ENCODE results near the gene SLC9A3.
"Not testable (repeated sequence)": the region's sequence is repeated elsewhere in the genome, so short reads cannot be mapped to it uniquely, and the experiment has no call there.

SLC9A3 gene

DNA sequence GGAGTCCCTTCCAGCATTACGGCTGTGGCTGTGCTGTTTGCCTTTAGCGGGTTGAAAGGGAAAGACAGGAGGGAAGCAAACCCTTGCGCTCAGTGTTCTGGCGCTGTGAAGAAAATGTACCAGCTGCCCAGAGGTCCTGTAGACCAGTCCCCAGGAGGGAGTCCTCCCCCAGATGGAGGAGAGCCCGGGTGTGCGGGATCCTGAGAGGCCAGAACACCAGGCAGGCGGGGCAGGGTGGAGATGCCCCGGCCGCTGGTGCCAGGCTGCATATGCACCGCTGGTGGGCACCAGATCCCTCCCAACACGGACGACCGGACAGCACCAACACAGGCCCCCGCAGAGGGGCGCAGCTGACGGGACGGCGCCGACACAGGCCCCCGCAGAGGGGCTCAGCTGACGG lies 37.2 kb upstream of the SLC9A3 start:
- Mint-ChIP-seq H3K27me3 (ENCODE audit: low read depth) (peaks cover 7% of the 10 kb centered on the region), H3K4me1 (ENCODE audit: low read depth) (no peaks in the 10 kb centered on the region), H3K4me3 (no peak overlapping the region), H3K9me3 (no peaks in the 10 kb centered on the region), H3K36me3 (ENCODE audit: low read depth) (no peaks in the 10 kb centered on the region), H3K27ac (no peak overlapping the region)

DNA sequence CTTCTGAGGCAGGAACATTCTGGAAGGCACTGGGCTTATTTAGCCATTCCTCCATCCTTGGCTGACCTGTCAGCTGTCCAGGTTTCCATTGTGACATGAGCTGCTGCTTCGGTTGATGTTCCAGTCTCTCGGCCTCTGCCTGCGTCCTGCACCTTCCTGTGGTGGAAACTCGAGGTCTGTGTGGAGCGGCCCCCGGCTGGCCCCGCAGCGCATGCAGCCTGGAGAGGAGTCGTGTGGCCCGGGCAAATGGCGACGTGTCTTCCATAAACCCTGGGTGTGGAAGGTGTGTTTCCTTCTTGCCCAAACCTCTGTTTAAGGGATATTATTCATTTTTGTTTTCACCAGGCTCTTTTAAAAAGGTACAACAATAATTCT lies 36.5 kb upstream of the SLC9A3 start:
- no peaks in the 10 kb centered on the region for H3K9me3 Mint-ChIP-seq
- peaks cover under 1% of the 10 kb centered on the region for H3K27me3 Mint-ChIP-seq (ENCODE audit: low read depth)
- H3K27ac Mint-ChIP-seq = no peak overlapping the region
- H3K4me1 Mint-ChIP-seq (ENCODE audit: low read depth) = no peaks in the 10 kb centered on the region
- H3K36me3 Mint-ChIP-seq (ENCODE audit: low read depth) = no peaks in the 10 kb centered on the region
- H3K4me3 Mint-ChIP-seq = no peak overlapping the region

DNA sequence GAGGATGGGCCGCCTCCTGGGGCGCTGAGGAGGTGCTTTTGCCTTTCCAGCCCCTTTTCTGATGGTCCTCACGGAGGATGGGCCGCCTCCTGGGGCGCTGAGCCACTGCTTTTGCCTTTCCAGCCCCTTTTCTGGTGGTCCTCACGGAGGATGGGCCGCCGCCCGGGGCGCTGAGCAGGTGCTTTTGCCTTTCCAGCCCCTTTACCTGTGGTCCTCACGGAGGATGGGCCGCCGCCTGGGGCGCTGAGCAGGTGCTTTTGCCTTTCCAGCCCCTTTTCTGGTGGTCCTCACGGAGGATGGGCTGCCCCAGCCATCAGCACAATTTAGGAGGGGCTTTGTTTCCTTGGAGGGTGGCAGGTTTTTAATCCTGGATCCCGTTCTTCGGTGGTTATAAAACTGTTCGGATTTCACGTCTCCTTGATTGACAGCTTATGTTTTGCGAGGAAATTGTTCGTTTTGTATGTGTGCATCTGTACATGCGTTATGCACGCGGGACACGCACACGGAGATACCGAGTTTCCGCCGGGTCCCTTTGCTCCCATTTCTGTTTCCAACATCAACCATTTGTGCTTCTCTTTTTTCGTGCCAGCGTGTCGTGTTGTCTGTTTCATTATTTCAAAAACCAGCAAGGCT lies 34.7 kb upstream of the SLC9A3 start:
- no peaks in the 10 kb centered on the region for H3K36me3 Mint-ChIP-seq (ENCODE audit: low read depth)
- no peak overlapping the region for H3K27ac Mint-ChIP-seq
- H3K4me3 Mint-ChIP-seq = no peak overlapping the region
- no peaks in the 10 kb centered on the region for H3K4me1 Mint-ChIP-seq (ENCODE audit: low read depth)
- H3K9me3 Mint-ChIP-seq = no peaks in the 10 kb centered on the region
- H3K27me3 Mint-ChIP-seq (ENCODE audit: low read depth) = no peaks in the 10 kb centered on the region

DNA sequence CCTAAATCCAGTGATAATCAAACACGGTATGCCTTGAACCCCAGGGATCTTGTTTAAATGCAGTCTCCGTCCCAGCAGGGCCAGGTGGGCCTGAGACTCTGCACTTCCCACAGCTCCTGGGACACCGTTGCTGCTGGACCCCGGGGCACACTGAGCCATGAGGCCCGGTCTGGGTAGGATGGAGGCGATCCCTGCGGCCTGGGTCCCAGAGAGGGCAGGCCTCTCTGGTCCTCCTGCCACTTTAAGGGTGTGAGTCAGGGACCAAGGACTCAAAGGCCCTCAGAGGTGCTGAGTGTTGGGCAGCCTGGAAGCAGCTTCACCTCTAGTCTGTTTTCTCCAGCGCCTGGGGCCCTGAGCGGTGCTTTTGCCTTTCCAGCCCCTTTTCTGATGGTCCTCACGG lies 34.1 kb upstream of the SLC9A3 start:
- Mint-ChIP-seq H3K9me3 (no peaks in the 10 kb centered on the region), H3K4me3 (no peak overlapping the region), H3K27me3 (ENCODE audit: low read depth) (no peaks in the 10 kb centered on the region), H3K4me1 (ENCODE audit: low read depth) (no peaks in the 10 kb centered on the region), H3K27ac (no peak overlapping the region), H3K36me3 (ENCODE audit: low read depth) (no peaks in the 10 kb centered on the region)

DNA sequence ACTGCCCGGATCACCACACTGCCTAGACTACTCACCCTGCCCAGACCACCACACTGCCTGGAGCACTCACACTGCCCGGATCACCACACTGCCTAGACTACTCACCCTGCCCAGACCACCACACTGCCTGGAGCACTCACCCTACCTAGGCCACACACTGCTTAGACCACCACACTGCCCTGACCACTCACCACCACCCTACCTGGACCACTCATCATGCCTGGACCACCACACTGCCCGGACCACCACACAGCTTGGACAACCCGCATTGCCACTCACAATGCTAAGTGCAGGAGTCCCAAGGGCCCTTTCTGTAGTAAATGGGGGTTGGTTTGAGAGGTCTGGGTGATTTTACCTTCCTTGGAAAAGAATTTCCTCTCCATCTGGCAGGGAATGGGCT lies 33.7 kb upstream of the SLC9A3 start:
- not testable (repeated sequence) for H3K27me3 Mint-ChIP-seq (ENCODE audit: low read depth); H3K9me3 Mint-ChIP-seq; H3K27ac Mint-ChIP-seq; H3K4me1 Mint-ChIP-seq (ENCODE audit: low read depth); H3K4me3 Mint-ChIP-seq; H3K36me3 Mint-ChIP-seq (ENCODE audit: low read depth)

DNA sequence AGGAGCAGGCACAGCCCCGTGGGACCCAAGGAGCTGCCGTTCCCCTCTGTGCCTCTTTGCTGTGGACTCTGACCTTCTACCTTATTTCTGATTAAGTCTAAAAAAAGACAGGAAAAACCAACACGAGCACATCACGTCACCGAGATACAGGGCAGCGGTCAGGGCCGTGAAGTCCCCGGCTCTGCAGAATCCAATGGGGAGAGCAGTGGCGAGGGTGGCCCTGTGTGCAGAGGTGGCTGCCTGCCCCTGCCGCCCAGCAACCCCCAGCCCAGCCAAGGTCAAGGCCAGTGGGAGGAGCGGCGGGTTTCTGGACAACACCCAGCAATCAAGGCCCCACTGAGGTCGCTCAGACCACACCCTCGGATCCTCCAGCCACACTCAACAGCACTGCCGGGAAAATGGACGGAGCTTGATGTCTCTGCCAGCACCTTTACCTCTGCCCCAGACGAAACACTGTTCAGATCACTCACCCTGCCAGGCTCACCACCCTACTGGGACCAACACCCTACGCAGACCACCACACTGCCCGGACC lies 32.7 kb upstream of the SLC9A3 start:
- Mint-ChIP-seq H3K4me3 (no peak overlapping the region), H3K4me1 (ENCODE audit: low read depth) (no peaks in the 10 kb centered on the region), H3K9me3 (no peaks in the 10 kb centered on the region), H3K27me3 (ENCODE audit: low read depth) (no peaks in the 10 kb centered on the region), H3K36me3 (ENCODE audit: low read depth) (no peaks in the 10 kb centered on the region), H3K27ac (no peak overlapping the region)

DNA sequence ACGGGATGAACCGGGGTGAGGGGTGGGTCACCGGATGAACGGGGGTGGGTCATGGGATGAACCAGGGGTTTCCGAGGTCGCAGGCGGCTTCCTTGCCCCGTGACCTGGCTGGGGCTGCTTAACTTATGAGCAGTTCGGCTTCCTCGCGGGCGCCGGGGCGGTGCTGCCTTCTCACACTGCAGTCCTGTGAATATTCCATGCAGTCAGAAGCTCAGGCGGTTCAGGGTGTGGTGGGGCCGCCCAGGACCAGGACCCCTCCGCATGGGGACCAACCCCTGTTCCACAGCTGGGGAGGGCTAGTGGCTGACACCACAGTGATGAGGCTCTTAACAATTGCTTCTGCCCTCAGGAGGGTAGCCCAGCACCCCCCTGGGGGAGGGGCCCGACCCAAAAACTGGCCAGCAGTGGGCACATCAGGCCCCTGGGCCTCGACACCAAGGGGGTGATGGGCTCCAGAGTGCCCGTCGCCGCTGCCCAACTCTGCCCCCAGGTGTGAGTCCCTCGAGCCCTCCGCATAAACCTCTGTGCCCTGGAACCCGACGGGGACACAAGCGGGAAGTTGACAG lies 30.9 kb upstream of the SLC9A3 start:
- Mint-ChIP-seq H3K9me3 (no peaks in the 10 kb centered on the region), H3K36me3 (ENCODE audit: low read depth) (no peaks in the 10 kb centered on the region), H3K4me1 (ENCODE audit: low read depth) (no peaks in the 10 kb centered on the region), H3K4me3 (no peak overlapping the region), H3K27me3 (ENCODE audit: low read depth) (peaks cover 8% of the 10 kb centered on the region), H3K27ac (no peak overlapping the region)

DNA sequence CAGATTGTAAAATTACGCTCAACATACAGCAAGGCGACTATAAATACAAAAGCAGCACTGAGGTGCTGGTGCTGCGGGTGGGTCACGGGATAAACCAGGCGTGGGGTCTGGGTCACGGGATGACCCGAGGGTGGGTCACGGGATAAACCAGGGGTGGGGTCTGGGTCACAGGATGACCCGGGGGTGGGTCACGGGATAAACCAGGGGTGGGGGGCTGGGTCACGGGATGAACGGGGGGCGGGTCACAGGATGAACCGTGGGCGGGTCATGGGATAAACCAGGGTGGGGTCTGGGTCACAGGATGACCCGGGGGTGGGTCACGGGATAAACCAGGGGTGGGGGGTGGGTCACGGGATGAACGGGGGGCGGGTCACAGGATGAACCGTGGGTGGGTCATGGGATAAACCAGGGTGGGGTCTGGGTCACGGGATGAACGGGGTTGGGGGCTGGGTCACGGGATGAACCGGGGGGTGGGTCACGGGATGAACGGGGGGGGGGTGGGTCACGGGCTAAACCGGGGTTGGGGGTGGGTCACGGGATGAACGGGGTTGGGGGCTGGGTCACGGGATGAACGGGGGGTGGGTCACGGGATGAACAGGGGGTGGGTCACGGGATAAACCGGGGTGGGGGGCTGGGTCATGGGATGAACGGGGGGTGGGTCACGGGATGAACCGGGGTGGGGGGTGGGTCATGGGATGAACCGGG lies 30.2 kb upstream of the SLC9A3 start:
- Mint-ChIP-seq H3K36me3 (ENCODE audit: low read depth) (no peaks in the 10 kb centered on the region), H3K4me1 (ENCODE audit: low read depth) (no peaks in the 10 kb centered on the region), H3K27ac (no peak overlapping the region), H3K9me3 (no peaks in the 10 kb centered on the region), H3K27me3 (ENCODE audit: low read depth) (peaks cover 12% of the 10 kb centered on the region), H3K4me3 (no peak overlapping the region)

DNA sequence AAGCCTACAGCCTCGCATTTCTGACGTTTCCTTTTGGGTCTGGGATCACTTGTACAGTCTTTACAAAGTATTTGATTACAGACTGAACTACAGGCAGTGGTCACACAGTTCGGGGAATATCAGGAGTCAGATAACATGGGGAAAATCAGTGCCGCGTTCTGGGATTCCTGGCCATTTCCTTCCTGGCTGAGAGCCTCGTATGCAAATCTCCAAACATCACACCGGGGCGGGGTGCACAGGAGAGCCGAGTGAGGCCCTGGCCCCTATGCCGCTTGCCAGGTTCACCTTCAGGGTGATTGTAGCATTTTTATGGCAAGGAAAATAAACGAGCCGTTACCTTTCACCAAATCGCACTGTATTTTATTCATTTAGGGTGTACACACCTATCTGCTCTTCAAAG lies 29.6 kb upstream of the SLC9A3 start:
- no peak overlapping the region for H3K4me3 Mint-ChIP-seq

DNA sequence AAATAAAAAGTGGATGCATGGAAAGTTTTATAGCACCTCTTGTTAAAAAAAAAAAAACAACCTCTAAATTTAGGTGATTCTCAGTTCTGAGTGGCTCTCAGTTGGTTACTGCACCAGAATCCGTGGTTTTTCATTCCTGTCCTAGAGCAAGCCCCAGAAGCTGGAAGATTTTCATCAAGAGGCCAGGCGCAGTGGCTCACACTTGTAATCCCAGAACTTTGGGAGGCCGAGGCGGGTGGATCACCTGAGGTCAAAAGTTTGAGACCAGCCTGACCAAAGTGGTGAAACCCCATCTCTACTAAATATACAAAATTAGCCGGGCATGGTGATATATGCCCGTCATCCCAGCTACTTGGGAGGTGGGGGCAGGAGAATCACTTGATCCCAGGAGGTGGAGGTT lies 27.2 kb upstream of the SLC9A3 start:
- no peak overlapping the region for H3K27ac Mint-ChIP-seq
- no peaks in the 10 kb centered on the region for H3K36me3 Mint-ChIP-seq (ENCODE audit: low read depth)
- no peak overlapping the region for H3K4me3 Mint-ChIP-seq
- H3K27me3 Mint-ChIP-seq (ENCODE audit: low read depth) = peaks cover 22% of the 10 kb centered on the region
- no peaks in the 10 kb centered on the region for H3K4me1 Mint-ChIP-seq (ENCODE audit: low read depth)
- no peaks in the 10 kb centered on the region for H3K9me3 Mint-ChIP-seq

More for the DNA sequence above, 29.6 kb upstream of the SLC9A3 start:
- Mint-ChIP-seq H3K4me1 (ENCODE audit: low read depth) (no peaks in the 10 kb centered on the region), H3K9me3 (no peaks in the 10 kb centered on the region), H3K27me3 (ENCODE audit: low read depth) (peaks cover 16% of the 10 kb centered on the region), H3K27ac (no peak overlapping the region), H3K36me3 (ENCODE audit: low read depth) (no peaks in the 10 kb centered on the region)

DNA sequence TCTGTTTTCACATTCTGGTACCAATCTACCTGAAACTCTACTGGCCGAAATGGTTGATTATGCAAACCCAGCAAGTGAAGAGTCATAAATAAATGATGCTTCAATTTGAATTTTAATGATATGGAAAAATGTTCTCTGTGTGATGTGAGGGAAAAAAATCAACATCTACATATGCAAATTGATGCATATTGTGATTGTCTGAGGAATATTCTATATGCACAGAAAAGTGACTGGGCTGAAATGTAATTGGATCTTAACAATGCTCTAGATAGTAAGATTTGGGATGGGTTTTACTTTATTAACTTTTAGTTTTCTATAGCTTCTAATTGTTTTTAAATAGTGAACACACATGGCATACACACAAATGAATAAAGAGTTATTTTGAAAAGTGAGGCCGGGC lies 25.0 kb upstream of the SLC9A3 start:
- H3K27me3 Mint-ChIP-seq (ENCODE audit: low read depth) = peaks cover 22% of the 10 kb centered on the region

DNA sequence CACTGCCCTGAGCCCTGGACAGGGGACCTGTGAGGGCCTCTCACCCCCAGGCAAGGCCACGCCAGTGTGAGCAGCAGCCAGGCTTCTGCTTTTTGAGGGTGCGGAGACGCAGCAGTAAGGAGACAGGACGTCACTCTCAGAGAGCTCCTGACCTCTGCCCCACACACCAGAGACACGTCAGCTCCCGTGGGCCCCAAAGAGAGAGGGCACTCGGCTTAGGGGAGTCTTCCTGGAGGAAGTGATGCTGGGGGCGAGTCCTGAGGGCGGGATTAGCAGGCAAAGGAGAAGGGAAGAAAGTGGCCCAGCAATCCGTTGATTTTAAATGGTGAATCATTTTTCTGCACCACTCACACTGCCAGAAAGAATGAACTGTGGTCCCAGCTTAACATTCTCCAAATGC lies 24.0 kb upstream of the SLC9A3 start:
- H3K4me1 Mint-ChIP-seq (ENCODE audit: low read depth) = peaks cover 7% of the 10 kb centered on the region
- H3K4me3 Mint-ChIP-seq = no peak overlapping the region
- H3K36me3 Mint-ChIP-seq (ENCODE audit: low read depth) = no peaks in the 10 kb centered on the region
- no peak overlapping the region for H3K27ac Mint-ChIP-seq
- H3K9me3 Mint-ChIP-seq = no peaks in the 10 kb centered on the region
- H3K27me3 Mint-ChIP-seq (ENCODE audit: low read depth) = peaks cover 22% of the 10 kb centered on the region

More for the DNA sequence above, 25.0 kb upstream of the SLC9A3 start:
- Mint-ChIP-seq H3K9me3 (no peaks in the 10 kb centered on the region), H3K36me3 (ENCODE audit: low read depth) (no peaks in the 10 kb centered on the region), H3K4me1 (ENCODE audit: low read depth) (no peaks in the 10 kb centered on the region), H3K4me3 (no peak overlapping the region), H3K27ac (no peak overlapping the region)

DNA sequence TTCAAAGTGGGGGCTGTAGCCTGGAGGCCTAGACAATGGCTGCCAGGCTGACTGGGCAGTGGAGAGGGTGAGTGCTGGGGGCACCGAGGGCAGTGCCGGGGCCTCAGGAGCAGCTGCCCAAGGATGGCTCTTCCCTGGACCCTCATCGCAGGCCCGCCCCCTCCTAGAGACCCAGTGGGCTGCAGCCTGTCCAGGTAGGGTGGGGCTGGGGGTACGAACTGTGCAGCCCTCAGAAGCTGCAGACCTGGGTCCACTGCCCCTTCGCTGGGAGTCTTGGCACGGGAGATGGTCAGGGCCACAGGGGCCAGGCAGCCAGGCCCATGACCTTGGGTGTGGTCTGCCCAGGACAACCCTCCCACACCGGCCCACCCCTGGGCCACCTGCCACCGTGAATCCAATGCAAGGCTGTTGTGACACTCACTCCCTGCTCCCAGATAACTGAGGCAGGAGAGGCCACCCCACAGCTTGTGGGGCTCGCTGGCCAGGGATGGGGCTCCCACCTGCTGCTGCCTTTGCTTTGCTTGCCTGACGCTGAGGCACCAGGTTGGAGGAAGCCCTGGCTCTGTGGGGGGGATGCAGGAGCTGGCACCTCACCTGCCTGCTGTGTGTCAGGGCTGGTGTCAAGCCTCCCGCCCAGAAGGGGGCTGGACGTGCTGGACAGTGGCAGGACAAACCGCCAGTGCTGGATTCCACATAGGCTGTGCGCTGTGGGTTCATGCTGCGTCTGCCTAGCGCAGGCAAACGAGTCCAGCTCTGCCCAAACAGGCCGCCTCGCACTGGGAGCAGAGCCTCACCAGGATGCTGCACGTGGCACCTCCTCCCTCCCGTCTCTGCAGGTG lies 23.1 kb upstream of the SLC9A3 start:
- H3K36me3 Mint-ChIP-seq (ENCODE audit: low read depth) = no peaks in the 10 kb centered on the region
- H3K9me3 Mint-ChIP-seq = no peaks in the 10 kb centered on the region
- H3K4me3 Mint-ChIP-seq = no peak overlapping the region
- H3K27ac Mint-ChIP-seq = no peak overlapping the region
- peaks cover 22% of the 10 kb centered on the region for H3K27me3 Mint-ChIP-seq (ENCODE audit: low read depth)
- H3K4me1 Mint-ChIP-seq (ENCODE audit: low read depth) = peaks cover 9% of the 10 kb centered on the region

DNA sequence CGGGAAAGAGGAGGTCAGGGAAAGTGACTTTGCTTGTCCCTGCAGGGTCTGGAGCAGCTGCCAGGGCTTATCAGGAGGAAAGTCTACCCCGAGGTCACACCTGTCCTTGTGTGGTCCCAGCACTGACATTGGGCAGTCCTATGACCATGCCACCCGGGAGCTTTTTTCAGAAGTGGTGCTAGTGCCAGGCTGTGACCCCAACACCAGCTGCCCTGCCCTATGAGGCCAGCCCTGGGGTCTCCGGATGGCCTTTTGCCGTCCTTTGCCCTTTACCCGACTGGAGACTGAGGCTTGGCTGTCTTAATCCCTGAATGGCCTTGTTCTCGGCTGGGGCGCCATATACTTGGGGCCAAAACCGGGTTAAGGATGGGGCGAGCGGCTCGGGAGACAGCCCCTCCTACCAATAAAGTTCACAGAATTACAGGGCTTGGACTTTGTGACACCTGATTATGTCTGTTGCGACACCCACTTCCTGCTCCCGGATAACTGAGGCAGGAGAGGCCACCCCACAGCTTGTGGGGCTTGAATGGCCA lies 22.2 kb upstream of the SLC9A3 start:
- H3K27me3 Mint-ChIP-seq (ENCODE audit: low read depth) = peaks cover 22% of the 10 kb centered on the region
- H3K4me1 Mint-ChIP-seq (ENCODE audit: low read depth) = peaks cover 9% of the 10 kb centered on the region
- H3K27ac Mint-ChIP-seq = no peak overlapping the region
- no peaks in the 10 kb centered on the region for H3K9me3 Mint-ChIP-seq
- H3K4me3 Mint-ChIP-seq = no peak overlapping the region
- no peaks in the 10 kb centered on the region for H3K36me3 Mint-ChIP-seq (ENCODE audit: low read depth)
